Lower lobe of right lung (tissue), 2 donors: ENCODE data around the gene SLC7A1. TPM values are rescaled to one million over a fixed set of nuclear protein-coding genes. Genes with fewer than 3 reads are reported as not detected.

Experiments
- ATAC-seq, 2 donors: fragments of 200-7000 bp; cut with Tn5 transposase; one replicate each; pipeline ENCODE4 v1.9.1; 2020 to 2022; ENCODE audit warnings: mild to moderate bottlenecking in 2 of 2, moderate library complexity in 2 of 2
- DNase-seq: peaks from one replicate; pipeline ENCODE4 v3.0.0-alpha.2; 2020
- H3K27ac ChIP-seq: fragments of 200-600 bp; one replicate; pipeline ENCODE4 v1.8.0; 2022
- H3K27me3 ChIP-seq: fragments of 200-600 bp; one replicate; pipeline ENCODE4 v1.8.0; 2022; ENCODE audit warnings: low read depth
- H3K36me3 ChIP-seq: fragments of 200-600 bp; one replicate; pipeline ENCODE4 v1.8.0; 2022; ENCODE audit warnings: mild to moderate bottlenecking
- H3K4me1 ChIP-seq: fragments of 200-600 bp; one replicate; pipeline ENCODE4 v1.8.0; 2022
- H3K4me3 ChIP-seq: fragments of 200-600 bp; one replicate; pipeline ENCODE4 v1.8.0; 2022; ENCODE audit warnings: mild to moderate bottlenecking
- H3K9me3 ChIP-seq: fragments of 200-600 bp; one replicate; pipeline ENCODE4 v1.8.0; 2022
- intact Hi-C: fragments of 100-400 bp; cut with DNase I; formaldehyde crosslinking; loops from one replicate; pipeline ENCODE4 v1.11.0; 2022
- total RNA-seq: library from RNA; stranded (reverse); fragmentation: NEBNext Ultra II Directional; extraction: Animal tissue kit (Norgen Biotek cat#: 25700); gene quantifications from one replicate; pipeline ENCODE4 v1.2.1, GENCODE V29; 2021
- TF ChIP-seq, protein P1 (sequence below): fragments of 200-600 bp; IDR thresholded peaks from one replicate; pipeline ENCODE4 v1.8.0; 2022; ENCODE audit warnings: antibody characterized with exemption, mild to moderate bottlenecking
- donor health status: DM: no; HTN: yes; CAD: no; lungs with severe emphysema.

SLC7A1 gene
- total RNA-seq, 1 donor from 2014 or later, result 19.2 TPM

DNA sequence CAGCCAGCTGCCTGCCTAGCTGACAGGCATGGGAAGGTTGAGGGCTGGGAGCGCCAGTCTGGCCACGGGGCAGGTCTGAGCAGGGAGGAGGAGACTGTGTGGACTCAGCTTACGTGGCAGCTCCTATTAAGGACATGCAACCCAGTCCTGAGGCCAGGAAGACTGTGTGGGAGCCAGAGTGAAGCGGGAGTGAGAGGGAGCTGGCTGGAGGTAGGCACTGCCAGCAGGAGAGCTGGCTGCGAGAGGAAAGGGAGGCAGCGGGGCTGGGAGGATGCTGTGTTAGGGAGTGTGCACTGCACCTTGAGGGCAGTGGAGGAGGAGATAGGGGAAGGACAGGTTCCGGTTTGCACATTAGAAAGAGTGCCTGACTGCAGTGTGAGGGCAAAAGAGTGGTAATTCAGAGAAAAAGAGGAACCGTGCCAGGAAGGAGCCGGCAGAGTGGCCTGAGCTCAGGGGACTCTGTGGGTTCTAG is 99.2 kb downstream of the SLC7A1 start:
- H3K27me3 ChIP-seq, result no peaks in the 10 kb centered on the region
- TF ChIP-seq, protein P1, sequence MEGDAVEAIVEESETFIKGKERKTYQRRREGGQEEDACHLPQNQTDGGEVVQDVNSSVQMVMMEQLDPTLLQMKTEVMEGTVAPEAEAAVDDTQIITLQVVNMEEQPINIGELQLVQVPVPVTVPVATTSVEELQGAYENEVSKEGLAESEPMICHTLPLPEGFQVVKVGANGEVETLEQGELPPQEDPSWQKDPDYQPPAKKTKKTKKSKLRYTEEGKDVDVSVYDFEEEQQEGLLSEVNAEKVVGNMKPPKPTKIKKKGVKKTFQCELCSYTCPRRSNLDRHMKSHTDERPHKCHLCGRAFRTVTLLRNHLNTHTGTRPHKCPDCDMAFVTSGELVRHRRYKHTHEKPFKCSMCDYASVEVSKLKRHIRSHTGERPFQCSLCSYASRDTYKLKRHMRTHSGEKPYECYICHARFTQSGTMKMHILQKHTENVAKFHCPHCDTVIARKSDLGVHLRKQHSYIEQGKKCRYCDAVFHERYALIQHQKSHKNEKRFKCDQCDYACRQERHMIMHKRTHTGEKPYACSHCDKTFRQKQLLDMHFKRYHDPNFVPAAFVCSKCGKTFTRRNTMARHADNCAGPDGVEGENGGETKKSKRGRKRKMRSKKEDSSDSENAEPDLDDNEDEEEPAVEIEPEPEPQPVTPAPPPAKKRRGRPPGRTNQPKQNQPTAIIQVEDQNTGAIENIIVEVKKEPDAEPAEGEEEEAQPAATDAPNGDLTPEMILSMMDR, result no peak
- no peak overlapping the region for H3K27ac ChIP-seq
- no peak overlapping the region for H3K4me3 ChIP-seq
- peaks cover 20% of the 10 kb centered on the region for H3K4me1 ChIP-seq
- peak; percentile 57 to 60 for ATAC-seq
- no peaks in the 10 kb centered on the region for H3K36me3 ChIP-seq
- no peaks in the 10 kb centered on the region for H3K9me3 ChIP-seq
- intact Hi-C loops, result no loop called here
- no peak for DNase-seq

DNA sequence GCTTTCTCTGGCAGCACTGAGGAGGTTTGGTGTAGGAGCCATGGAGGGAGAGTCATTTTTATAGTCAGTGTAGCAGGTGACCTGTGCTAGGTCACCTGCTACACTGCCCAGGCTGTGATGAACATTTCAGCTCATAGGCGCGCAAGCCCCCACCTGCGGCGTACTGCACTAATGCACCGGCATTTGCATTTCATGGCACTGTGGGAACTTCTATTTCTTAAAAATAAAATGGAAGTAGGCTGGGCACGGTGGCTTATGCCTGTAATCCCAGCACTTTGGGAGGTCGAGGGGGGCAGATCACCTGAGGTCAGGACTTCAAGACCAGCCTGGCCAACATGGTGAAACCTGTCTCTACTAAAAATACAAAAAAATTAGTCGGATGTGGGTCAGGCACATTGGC is 101.0 kb downstream of the SLC7A1 start:
- H3K27ac ChIP-seq, result no peak overlapping the region
- H3K4me3 ChIP-seq, result no peak overlapping the region
- H3K36me3 ChIP-seq, result no peaks in the 10 kb centered on the region
- peaks cover 20% of the 10 kb centered on the region for H3K4me1 ChIP-seq
- ATAC-seq (no peak), DNase-seq (no peak)
- TF ChIP-seq, protein P1, result no peak
- H3K27me3 ChIP-seq, result no peaks in the 10 kb centered on the region
- intact Hi-C loops, result no loop called here
- no peaks in the 10 kb centered on the region for H3K9me3 ChIP-seq

DNA sequence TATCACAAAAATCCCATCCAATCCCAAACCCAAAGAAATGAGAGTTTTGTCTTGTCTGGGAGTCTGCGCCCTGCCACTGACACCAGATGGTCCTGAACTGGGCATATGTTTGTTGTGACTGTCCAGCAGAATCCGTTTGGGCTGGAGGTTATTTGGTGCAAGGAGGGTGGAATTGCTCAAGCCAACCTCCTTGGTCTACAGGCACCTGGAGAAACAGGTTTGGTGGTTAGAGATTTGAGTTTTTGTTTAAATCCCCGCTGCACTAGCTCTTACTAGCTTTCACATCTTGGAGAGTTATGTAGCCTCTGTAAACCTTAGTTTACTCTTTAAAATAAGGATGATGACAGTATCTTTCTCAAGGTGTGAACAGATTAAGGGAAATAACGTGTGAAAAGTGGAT is 101.7 kb downstream of the SLC7A1 start:
- no peaks in the 10 kb centered on the region for H3K36me3 ChIP-seq
- ATAC-seq, result no peak
- DNase-seq, result no peak
- no peaks in the 10 kb centered on the region for H3K9me3 ChIP-seq
- intact Hi-C loops, result no loop called here
- H3K4me3 ChIP-seq, result no peak overlapping the region
- H3K27me3 ChIP-seq, result no peaks in the 10 kb centered on the region
- TF ChIP-seq, protein P1, result no peak
- H3K4me1 ChIP-seq, result peaks cover 20% of the 10 kb centered on the region
- H3K27ac ChIP-seq, result no peak overlapping the region

DNA sequence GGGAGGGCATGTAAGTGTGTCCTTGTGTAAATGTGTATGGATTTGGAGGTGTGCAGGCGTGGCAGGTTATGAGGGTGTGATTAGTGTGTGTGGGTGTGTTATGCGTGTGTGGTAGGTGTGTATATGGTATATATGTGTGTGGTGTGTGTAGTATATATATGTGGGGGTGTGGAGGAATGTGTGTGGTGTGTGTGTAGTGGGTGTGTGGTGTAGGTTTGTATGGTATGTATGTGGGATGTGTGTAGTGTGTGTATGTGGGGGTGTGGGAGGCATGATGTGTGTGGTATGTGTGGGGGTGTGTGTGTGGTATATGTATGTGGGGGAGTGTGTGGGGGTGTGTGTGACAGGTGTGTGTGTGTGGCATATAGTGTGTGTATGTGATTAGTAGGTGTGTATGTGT is 104.2 kb downstream of the SLC7A1 start:
- Histone ChIP-seq H3K27me3 (no peaks in the 10 kb centered on the region), H3K9me3 (no peaks in the 10 kb centered on the region), H3K36me3 (no peaks in the 10 kb centered on the region), H3K27ac (no peak overlapping the region), H3K4me1 (peaks cover 4% of the 10 kb centered on the region), H3K4me3 (no peak overlapping the region)
- intact Hi-C loops, result no loop called here
- TF ChIP-seq, protein P1, result no peak
- no peak for ATAC-seq
- DNase-seq, result no peak

DNA sequence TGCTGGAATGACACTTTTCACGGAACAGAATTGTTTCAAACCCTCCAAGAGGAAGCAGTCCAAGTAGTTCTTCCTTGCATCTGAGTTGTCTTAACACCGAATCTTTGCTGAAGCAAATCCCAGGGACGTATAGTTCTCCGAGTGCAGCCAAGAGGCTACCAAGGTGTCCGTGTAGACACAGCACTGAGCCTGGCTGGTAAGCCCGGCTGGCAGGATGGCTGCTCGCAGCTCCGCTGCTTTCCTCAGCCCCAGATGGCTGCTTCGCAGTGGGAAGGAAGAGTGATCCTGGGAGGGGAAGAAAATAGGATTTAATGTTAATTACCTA is 105.0 kb downstream of the SLC7A1 start:
- TF ChIP-seq, protein P1, result no peak

More for the DNA sequence above, 105.0 kb downstream of the SLC7A1 start:
- DNase-seq (no peak), ATAC-seq (no peak)
- Histone ChIP-seq H3K9me3 (no peaks in the 10 kb centered on the region), H3K27ac (no peak overlapping the region), H3K4me3 (no peak overlapping the region), H3K36me3 (no peaks in the 10 kb centered on the region), H3K4me1 (no peaks in the 10 kb centered on the region), H3K27me3 (no peaks in the 10 kb centered on the region)
- intact Hi-C loops, result no loop called here
